GM08714 (cell line): Measurements from ENCODE around the gene AFF3.
"Not testable (repeated sequence)": the region's sequence is repeated elsewhere in the genome, so short reads cannot be mapped to it uniquely, and the experiment has no call there.

Experiments used
- H3K4me3 ChIP-seq: fragments of 200-500 bp; sonication (Bioruptor generic); 2 replicates; pipeline ENCODE4 v1.5.1; 2014; ENCODE audit warnings: mild to moderate bottlenecking, low read length, inconsistent platforms
- ZNF274 ChIP-seq: IDR thresholded peaks from 2 replicates; pipeline ENCODE4 v1.6.1; 2012; ENCODE audit warnings: mild to moderate bottlenecking, low read depth, low read length

Gene AFF3

GRCh38 chr2:99765731-99766318 lies 376.6 kb downstream of the AFF3 start:
- no peak for TF ChIP-seq ZNF274
- no peak overlapping the region for H3K4me3 ChIP-seq

GRCh38 chr2:99763764-99764163 lies 378.6 kb downstream of the AFF3 start:
- no peak overlapping the region for H3K4me3 ChIP-seq

GRCh38 chr2:99762714-99763113 lies 379.7 kb downstream of the AFF3 start:
- no peak for TF ChIP-seq ZNF274
- H3K4me3 ChIP-seq: no peak overlapping the region

More at GRCh38 chr2:99763764-99764163, 378.6 kb downstream of the AFF3 start:
- no peak for TF ChIP-seq ZNF274

GRCh38 chr2:99757611-99758114 lies 384.7 kb downstream of the AFF3 start:
- no peak overlapping the region for H3K4me3 ChIP-seq
- TF ChIP-seq ZNF274: no peak

GRCh38 chr2:99756059-99756458 lies 386.3 kb downstream of the AFF3 start:
- no peak for TF ChIP-seq ZNF274

GRCh38 chr2:99754210-99754609 lies 388.2 kb downstream of the AFF3 start:
- TF ChIP-seq ZNF274: no peak
- H3K4me3 ChIP-seq: no peak overlapping the region

More at GRCh38 chr2:99756059-99756458, 386.3 kb downstream of the AFF3 start:
- H3K4me3 ChIP-seq: no peak overlapping the region

- no peak for TF ChIP-seq ZNF274
Measured at GRCh38 chr2:99753505-99753904, 388.9 kb downstream of the AFF3 start.

GRCh38 chr2:99748344-99748743 lies 394.0 kb downstream of the AFF3 start:
- TF ChIP-seq ZNF274: no peak
- H3K4me3 ChIP-seq: no peak overlapping the region

More at GRCh38 chr2:99753505-99753904, 388.9 kb downstream of the AFF3 start:
- H3K4me3 ChIP-seq: no peak overlapping the region

GRCh38 chr2:99747842-99748241 lies 394.5 kb downstream of the AFF3 start:
- TF ChIP-seq ZNF274: no peak
- no peak overlapping the region for H3K4me3 ChIP-seq

- no peak overlapping the region for H3K4me3 ChIP-seq
- TF ChIP-seq ZNF274: no peak
Measured at GRCh38 chr2:99743146-99743545, 399.2 kb downstream of the AFF3 start.

- TF ChIP-seq ZNF274: no peak
Measured at GRCh38 chr2:99737537-99737936, 404.9 kb downstream of the AFF3 start.

GRCh38 chr2:99735753-99736152 lies 406.6 kb downstream of the AFF3 start:
- H3K4me3 ChIP-seq: no peak overlapping the region
- TF ChIP-seq ZNF274: no peak

More at GRCh38 chr2:99737537-99737936, 404.9 kb downstream of the AFF3 start:
- no peak overlapping the region for H3K4me3 ChIP-seq

GRCh38 chr2:99735314-99735713 lies 407.1 kb downstream of the AFF3 start:
- H3K4me3 ChIP-seq: not testable (repeated sequence)

- no peak for TF ChIP-seq ZNF274
- no peak overlapping the region for H3K4me3 ChIP-seq
Measured at GRCh38 chr2:99734236-99734635, 408.2 kb downstream of the AFF3 start.

- no peak overlapping the region for H3K4me3 ChIP-seq
- TF ChIP-seq ZNF274: no peak
Measured at GRCh38 chr2:99729104-99730025, 413.0 kb downstream of the AFF3 start.
